AG20443 (cell line): Measurements from ENCODE around the gene ARHGAP28.
"Not testable (repeated sequence)": the region's sequence is repeated elsewhere in the genome, so short reads cannot be mapped to it uniquely, and the experiment has no call there.

ENCODE experiments used
- DNase-seq: peaks from one replicate; pipeline ENCODE4 v3.0.0; 2012; ENCODE audit warnings: low spot score, mixed read lengths

The ARHGAP28 gene

DNA sequence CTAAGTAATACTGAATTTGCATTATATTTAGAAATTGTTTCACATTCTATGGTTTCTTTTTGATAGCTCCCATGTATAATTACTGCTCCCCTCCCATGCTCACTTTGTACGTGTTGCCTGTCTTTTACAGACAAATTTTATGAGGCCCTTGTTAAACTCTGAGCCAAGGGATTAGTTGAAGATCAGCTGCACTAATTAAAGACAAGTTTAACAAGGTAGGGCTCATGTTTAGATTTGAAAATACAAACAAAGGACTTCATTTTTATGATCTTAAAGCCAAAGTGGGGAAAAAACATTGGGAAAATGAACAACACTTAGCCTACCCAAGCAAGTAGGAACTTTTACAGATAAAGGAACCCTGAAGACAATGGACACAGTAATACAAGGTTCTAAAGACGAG is 46.2 kb downstream of the ARHGAP28 start:
- DNase-seq: no peak

DNA sequence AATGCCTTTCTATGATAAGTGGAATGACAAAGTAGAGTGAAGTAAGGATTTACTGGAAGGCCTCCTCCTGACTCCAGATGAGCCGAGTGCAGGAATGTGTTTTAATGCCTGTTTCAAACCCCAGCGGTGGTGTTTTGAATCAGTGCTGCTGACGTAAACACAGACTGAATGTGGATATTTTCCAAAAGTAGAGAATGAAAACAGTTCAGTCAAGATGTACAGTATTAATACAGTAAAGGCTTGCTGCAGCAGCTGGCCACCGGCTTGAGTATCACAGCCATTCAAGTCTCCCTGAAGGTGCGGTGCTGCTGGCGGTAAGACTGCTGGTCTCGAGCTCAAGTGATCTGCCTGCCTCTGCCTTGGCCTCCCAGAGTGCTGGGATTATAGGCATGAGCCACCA is 46.7 kb downstream of the ARHGAP28 start:
- DNase-seq: peak; percentile 61

DNA sequence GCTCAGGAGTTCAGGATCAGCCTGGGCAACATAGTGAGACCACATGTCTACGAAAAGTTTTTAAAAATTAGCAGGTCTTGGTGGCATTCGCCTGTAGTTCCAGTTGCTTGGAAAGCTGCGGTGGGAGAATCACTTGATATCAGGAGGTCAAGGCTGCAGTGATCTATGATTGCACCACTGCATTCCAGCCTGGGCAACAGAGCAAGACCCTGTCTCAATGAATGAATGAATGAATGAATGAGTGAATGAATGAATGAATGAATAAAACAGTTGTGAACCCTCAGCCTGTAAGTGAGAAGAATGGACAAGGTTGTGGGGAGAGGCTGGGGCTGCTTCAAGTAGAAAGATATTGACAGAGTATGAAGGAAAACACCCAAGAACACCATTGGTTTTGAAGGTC is 48.0 kb downstream of the ARHGAP28 start:
- no peak for DNase-seq

DNA sequence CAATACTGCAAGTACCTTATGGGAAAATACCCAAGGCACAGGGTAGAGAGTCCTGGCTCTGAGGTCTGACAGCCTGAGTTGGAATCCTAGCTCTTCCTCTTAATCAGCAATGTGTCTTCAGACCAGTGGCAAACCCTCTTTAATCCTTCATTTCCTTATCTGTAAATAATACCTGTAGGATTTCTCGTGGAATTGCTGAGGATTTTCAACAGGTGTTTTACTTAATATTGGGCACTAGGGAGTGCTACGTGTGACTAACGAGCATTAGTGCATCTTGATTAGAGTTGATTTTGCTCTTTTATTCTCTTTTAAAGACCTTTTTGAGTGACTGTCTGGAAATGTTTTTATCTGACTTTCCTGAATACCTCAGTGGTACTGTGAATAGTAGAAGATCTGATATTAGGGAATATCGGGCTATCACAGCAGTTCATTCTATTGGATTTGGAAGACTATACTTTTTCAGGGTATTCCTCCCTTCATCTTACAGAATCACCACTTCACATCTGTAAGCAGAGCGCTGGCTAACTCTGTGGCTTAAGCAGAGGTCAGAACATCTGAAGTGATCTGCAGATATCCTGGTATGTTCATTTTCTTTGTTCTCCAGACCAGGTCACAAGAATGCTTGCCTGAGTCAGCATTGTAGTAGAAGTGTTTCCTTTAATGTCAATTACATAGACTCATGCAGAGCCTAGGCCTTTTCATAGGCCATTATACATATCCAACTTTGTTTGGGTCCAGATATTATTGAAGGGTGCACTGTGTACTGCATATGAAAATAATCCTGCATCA is 49.1 kb downstream of the ARHGAP28 start:
- no peak for DNase-seq

DNA sequence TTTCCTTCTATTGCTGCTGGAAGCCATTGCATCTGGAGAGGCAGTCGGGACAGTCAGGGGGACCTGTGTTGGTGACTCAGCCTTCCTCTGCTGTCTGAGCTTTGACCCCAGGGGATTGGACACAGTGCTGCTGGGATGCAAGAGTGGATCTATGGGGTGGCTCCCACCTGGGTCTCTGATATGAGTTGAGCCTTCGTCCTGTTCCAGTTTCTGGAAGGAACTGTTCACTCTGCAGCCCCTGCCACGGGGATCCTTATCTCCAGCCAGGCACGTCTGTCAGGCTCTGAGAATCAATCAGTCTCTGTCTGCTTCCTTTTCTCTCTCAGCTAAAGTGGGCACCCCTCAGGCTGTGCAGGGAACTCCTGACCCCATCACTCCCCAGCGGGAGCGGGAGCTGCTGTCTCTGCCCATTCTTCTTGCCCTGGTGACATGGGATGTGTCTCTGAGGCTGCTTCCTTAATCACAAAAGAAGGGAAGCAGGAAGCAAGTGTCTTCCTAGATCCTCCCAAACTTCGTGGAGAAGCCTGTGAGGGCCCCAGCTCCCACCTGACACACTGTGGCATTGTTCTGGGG is 51.7 kb downstream of the ARHGAP28 start:
- peak; percentile 20 for DNase-seq

DNA sequence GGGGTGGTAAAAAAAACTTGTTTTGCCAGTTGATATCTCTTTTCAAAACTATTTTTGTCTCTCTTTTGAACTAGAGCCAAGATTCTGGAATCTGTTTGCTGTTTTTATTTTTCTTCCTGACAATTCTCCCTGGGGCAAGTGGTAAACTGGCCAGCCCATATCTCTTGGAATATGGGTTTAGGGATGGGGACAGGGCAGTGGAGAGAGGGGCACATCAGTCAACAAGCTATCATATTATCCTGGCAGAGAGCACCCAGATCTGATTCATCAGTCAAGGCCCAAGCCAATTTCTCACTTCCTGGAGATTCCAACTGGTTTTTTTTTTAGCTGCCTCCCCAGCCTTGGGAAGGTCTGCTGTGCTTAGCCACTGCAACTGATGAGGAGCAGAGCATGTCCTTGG is 52.3 kb downstream of the ARHGAP28 start:
- DNase-seq: peak; percentile 65

DNA sequence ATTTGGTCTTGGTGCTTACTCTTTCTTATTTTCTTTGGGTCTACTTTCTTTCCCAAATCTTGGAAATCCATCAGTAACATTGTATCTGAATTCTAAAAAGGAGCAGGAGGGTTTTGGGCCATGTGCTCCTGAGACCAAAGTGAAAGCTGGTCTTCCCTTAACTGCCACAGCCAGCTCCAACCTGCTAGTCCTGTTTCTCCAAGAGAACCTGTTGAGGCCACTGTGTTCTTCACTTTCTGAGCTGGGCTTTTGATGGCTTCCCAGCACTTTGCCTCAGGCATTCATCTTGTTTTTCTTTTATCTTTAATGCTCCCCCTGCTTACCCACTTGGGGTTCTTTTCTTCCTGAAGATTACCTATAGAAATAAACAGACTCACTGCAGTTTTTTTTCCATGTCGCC is 53.3 kb downstream of the ARHGAP28 start:
- DNase-seq: no peak

DNA sequence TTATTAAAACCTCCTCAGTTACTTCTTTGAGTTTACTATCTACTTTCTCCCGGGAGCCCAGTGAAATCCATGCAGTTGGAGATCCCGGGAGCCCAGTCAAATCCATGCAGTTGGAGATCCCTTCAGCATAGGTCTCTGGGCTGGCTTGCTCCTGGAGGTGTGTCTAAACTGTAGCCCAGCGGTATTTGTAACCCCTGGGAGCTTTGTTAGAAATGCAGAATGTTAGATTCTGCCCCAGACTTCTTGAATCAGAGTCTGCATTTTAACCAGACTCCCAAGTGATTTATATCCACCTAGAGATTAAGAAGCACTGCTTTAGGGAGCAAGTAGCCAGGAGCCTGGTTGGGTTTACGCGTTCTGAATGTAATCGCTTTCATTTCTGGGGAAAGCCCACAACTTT is 54.5 kb downstream of the ARHGAP28 start:
- no peak for DNase-seq

DNA sequence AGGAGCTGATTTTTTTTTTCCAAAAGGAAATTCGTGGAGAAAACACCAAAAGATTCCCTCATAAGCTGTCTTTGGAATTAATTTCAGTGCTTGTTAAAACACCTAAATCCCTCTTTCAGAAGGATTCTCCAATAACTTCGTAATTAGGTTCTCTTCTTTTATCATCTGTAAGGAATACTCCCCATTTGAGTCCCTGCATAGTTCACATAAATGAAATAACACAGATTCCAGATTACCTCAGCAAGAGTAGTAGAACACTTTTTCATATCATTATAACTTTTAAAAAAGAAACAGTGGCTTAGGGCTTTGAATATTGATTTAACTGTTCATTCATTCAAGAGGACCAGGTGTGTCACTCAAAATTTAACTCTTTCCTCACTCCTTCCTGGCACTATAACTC is 55.5 kb downstream of the ARHGAP28 start:
- DNase-seq: peak; percentile 32

DNA sequence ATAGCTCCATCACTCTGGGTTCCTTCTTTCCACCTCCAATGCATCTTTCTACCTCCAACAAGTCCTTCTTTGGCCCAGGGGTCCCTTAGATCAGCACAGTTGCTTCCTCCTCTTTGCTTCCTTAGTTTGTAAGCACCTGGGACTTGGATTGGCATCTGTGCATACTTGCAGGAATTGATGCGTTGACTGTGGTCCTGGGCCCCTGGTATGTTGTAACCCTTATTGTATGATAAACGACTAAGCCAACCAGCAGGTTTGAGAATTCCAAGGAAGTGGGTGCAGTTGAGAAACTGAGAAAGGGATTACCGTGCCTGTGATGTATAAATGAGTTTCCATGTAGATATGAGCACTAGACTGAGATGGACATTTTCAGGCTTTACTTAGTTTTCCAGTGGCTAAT is 55.9 kb downstream of the ARHGAP28 start:
- DNase-seq: no peak

DNA sequence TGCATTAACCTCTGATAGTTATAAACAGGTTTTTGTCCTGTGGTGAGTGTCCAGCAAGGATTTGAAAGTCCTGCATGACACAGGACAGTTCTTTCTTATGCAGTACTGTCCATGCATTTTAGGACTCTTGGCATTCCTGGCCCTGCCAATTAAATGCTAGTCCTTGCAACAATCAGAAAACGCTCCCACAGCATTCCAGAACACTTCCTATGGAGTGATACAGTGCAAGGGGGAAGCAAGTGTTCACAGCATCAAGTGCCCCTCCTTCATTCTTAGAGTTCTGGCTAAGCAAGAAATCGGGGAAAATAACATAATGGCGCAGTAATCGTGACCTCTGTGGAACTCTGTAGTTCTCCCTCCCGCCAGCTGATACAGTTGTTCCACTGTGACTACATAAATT is 62.9 kb downstream of the ARHGAP28 start:
- no peak for DNase-seq

DNA sequence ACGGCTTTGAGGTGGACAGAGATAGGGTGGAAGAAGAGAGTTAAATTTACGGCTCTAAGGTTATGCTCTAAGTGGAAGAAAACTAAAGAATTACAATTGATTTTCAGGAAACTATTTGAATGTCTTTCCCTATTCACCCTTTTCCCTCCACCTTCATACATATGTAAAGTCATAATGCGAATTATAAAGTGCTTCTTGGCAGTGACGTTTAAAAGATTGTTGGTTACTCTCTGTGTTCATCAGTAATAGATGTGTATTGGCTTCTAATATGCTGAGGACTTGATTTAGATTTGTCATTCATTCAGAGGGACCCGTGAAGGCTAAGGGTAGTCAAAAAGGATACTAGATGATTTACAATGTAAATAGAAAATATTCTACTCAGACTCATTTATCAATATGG is 63.9 kb downstream of the ARHGAP28 start:
- no peak for DNase-seq

DNA sequence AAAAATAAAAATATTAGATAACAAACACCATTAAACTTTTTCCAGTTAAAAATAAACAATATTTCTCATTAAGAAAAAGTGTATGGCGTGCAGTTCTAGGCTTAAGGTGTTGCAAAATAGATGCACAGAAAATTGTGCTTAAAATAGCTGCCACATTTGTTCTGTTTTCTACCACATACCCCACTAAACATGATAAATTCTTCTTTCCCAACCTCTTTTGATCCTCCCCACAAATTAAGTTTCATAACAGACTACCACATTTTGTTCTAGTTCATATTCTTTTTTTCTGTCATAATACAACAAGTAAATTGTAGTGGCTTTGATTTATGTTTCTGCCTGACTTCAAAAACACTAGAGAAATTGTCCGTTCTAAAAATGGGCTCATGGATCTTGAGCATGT is 64.5 kb downstream of the ARHGAP28 start:
- DNase-seq: no peak

DNA sequence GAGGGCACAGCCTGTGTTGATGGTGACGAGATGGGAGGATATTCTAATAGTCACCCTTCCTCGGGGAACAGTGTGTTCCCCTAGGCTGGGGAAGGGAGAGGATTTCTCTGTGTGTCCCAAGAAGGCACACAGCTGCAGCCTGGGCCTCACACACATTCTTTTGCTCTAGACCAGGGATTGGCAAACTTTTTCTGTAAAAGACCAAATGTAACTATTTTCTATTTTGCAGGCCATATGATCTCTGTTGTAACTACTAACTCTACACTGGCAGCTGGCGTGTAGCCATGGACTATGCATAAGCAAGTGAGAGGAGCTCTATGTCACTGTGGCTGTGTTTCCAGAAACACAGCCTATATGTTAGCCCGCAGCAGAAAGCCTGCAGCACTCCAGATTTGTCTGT is 65.8 kb downstream of the ARHGAP28 start:
- DNase-seq: no peak

DNA sequence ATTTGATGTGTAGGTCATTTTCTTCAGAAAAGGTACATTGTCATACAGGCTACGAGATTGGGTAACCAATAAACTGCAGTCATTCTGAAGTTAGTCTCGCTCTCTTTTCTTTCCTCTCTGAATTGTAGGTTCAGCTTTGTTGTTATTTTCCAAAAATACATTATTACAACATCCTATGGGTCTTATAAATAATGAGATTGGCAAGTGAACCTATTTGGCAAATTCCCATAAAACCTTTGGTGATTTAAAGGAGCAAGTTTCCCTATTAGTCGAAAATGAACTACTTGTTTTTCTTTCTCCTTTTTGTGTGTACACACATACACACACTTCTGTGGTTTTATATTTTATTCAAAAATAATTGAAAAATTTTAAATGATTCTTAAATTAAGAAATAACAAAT is 67.0 kb downstream of the ARHGAP28 start:
- no peak for DNase-seq

DNA sequence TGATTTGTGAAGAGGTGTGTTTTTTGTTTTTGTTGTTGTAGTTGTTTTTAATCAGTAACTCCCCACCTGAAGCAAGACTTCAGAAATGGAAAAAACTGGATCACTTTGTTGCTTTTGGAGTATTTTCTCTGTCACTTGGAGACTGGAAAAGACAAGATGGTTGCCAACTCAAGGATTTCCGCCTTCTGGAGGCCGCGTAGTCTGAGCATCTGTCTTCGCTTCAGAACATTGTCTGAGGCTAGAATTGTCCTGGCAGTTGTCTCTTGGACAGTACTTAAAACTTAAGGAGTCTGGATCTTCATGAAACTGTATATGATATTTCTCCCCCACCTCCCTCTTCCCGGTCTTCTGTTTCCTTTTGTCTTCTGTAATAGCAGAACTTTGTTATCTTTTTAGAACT is 67.7 kb downstream of the ARHGAP28 start:
- no peak for DNase-seq

DNA sequence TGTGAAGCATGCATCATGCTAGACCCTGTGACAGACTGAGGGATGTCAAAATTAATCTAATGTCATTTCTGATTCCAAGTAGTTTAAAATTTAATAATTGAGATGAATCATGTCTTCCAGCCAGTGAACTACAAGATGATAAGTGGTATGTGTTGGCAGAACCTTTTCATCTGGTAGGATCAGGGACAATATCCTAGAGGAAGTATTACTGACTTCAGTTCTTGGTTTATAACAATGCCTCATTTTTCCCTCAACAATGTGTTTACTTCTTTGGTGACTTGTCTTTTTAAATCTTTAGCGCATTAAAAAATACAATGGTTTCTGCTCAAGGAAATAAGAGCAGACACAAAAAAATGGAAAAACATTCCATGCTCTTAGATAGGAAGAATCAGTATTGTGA is 69.4 kb downstream of the ARHGAP28 start:
- no peak for DNase-seq

DNA sequence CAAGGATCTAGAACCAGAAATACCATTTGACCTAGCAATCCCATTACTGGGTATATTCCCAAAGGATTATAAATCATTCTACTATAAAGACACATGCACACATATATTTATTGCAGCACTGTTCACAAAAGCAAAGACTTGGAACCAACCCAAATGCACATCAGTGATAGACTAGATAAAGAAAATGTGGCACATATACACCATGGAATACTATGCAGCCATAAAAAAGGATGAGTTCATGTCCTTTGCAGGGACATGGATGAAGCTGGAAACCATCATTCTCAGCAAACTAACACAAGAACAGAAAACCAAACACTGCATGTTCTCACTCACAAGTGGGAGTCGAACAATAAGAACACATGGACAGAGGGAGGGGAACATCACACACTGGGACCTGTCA is 70.8 kb downstream of the ARHGAP28 start:
- DNase-seq: not testable (repeated sequence)

DNA sequence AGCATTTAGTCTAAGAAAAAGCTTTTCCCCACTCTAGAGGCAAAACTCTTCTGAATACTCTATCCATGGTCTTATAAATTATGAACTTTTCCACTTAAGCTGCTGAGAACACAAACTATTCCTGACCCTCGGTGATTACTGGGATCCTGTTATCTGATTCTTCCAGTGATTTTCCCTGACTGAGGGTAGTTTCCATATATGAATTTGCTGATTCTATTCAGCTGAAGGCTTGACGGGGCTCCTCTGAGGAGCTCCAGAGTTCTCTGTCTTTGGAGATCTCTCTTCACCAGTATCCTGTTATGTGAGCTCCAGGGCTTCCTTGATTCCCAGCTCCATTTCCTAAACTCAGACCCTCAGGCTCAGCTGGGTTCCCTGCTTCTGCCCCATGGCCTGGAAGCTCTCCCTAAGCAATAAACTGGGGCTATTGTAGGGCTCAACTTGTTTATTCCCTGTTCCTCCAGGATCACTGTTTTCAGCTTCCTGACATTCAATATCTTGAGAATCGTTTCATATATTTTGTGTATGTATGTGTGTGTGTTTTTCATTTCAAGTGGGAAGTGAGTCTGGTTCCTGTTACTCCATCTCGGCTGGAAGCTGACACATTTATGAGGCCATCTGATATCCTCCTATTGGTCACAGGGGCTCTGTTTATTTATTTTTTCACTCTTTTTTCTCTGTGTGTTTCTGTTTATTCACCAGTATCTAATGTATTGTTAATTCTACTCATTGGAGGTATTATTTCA is 78.2 kb downstream of the ARHGAP28 start:
- no peak for DNase-seq

DNA sequence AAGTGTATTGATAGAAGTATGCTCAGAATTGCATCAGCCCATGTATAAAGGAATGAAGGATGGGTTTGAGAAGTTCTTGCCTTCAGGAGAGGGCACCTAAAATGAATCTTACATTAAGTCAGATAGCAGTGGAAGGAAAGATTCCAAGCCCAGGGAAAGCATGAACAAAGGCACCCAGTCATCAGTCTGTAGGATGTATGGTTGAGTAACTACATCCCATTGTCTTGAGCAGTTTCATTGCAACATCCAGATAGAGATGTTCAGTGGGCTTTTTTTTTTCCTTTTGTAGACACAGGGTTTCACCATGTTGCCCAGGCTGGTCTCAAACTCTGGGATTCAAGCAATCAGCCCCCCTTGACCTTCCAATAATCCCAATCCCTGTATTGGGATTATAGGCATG is 80.7 kb downstream of the ARHGAP28 start:
- DNase-seq: no peak

DNA sequence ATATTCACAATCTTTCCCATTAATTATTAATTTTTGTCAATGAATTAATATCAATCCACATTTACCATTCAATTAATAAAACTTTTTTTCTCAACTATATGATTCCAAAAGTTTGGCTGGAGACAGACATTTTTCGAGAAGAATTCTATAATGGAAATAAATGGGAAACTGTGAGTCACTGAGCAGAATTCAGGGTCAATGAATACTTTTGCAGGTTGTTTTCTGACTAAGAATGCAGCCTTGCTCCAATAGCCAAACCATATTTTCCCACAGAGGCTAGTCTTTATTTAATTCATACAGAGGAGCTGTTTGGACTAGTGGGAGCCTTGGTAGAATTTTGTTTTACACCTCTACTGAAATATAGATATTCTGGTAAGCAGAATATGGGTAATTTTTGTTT is 82.3 kb downstream of the ARHGAP28 start:
- no peak for DNase-seq

DNA sequence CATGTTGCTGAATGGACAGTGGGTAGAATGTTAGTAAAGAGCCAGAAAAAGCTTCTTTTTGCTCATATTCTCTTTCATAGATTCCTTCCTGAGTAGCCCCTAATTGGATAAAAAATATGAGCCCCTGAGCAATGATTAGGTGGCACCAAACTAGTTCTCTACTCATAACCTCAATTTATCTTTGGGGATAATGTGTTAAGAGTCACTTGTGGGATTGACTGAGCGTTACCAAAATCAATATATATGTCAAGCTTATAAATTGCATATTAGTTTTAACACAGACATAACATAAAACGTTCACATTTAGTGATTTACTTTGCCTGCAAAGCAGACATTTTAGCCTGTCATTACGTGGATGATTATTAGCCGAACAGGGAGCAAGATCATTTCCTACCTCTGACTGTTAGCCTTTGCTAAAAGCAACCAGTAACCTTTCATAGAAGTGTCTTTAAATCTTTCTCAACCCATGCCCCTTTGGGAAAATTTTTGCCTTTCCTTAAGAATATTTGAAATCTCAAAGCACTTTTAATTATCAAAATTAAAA is 85.4 kb downstream of the ARHGAP28 start:
- no peak for DNase-seq

DNA sequence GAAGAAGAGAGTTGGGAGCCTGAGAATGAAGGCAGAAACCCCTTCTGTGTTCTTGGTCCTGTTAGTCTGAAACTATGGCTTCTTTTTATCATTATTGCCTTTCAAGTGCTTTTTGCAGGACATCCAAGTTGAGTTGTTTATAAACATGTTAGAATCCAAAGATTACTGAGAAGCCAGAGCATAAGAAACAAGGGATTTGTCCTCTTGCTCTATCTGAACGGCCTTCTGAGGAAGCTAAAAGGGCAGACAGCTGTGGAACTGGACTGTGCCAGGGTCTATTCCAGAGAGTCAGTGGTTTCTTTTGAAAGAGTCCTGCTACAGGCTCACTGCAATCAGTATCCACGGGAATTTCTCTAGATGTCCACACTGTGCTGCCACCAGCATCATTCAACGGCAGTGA is 86.6 kb downstream of the ARHGAP28 start:
- DNase-seq: no peak
